Measurements from ENCODE around the gene KRTAP10-11.
"Not testable (repeated sequence)": the region's sequence is repeated elsewhere in the genome, so short reads cannot be mapped to it uniquely, and the experiment has no call there.

Gene KRTAP10-11

GRCh38 chr21:44646366-44647221 is at the start of gene KRTAP10-11:
TSS of gene KRTAP10-11 (plus strand) at chr21:44646414. CDS start at chr21:44646459, 45 bp downstream.
- H3K27ac ChIP-seq (ENCODE audit: low read depth, low read length); H3K36me3 ChIP-seq (ENCODE audit: control insufficient read depth, low read length); H3K4me3 ChIP-seq (ENCODE audit: low read length); H3K79me2 ChIP-seq (ENCODE audit: control insufficient read depth, low read length); H3K4me2 ChIP-seq (ENCODE audit: low read length); H3F3A ChIP-seq (ENCODE audit: control insufficient read depth, insufficient read depth); H3K27me3 ChIP-seq (ENCODE audit: control insufficient read depth, low read length); H4K20me1 ChIP-seq (ENCODE audit: control insufficient read depth, insufficient read depth, low read depth, low read length); H3K4me1 ChIP-seq (ENCODE audit: control insufficient read depth, low read length); H3K9me2 ChIP-seq (replicated peaks; ENCODE audit: control insufficient read depth, low read length): not testable (repeated sequence)
- peaks cover 12% of the 10 kb centered on the region; the same call in 1 of the 2 replicates for H3K9me3 ChIP-seq (ENCODE audit: control insufficient read depth, insufficient read depth, low read length)

- no peaks in the 10 kb centered on the region for H3K36me3 ChIP-seq (ENCODE audit: control insufficient read depth, low read length)
- no peaks in the 10 kb centered on the region for H3K9me3 ChIP-seq (ENCODE audit: control insufficient read depth, insufficient read depth, low read length)
- H3K27me3 ChIP-seq (ENCODE audit: control insufficient read depth, low read length), result 0 out of 2 replicates have a peak, but pooled peaks cover 3% of the 10 kb centered on the region
- H3K4me3 ChIP-seq (ENCODE audit: low read length), result no peak overlapping the region
- no peaks in the 10 kb centered on the region for H3K4me1 ChIP-seq (ENCODE audit: control insufficient read depth, low read length)
- H4K20me1 ChIP-seq (ENCODE audit: control insufficient read depth, insufficient read depth, low read depth, low read length), result no peaks in the 10 kb centered on the region
- H3K27ac ChIP-seq (ENCODE audit: low read depth, low read length), result no peak overlapping the region
- H3K79me2 ChIP-seq (ENCODE audit: control insufficient read depth, low read length), result no peaks in the 10 kb centered on the region
- no peaks in the 10 kb centered on the region for H3F3A ChIP-seq (ENCODE audit: control insufficient read depth, insufficient read depth)
- TF ChIP-seq CTCF (IDR thresholded peaks at IDR 0.05; ENCODE audit: low read depth, low read length, poor library complexity, severe bottlenecking) (no peak), EZH2phosphoT487 (IDR thresholded peaks at IDR 0.05; ENCODE audit: borderline replicate concordance, low read length) (no peak)
- no peak overlapping the region for H3K4me2 ChIP-seq (ENCODE audit: low read length)
- no peaks in the 10 kb centered on the region for H3K9me2 ChIP-seq (replicated peaks; ENCODE audit: control insufficient read depth, low read length)
Measured at GRCh38 chr21:44598061-44598460, 48.2 kb upstream of the KRTAP10-11 start.

- Histone ChIP-seq H3K9me2 (replicated peaks; ENCODE audit: control insufficient read depth, low read length) (no peaks in the 10 kb centered on the region), H3K4me3 (ENCODE audit: low read length) (no peak overlapping the region), H3K27me3 (ENCODE audit: control insufficient read depth, low read length) (0 out of 2 replicates have a peak, but pooled peaks cover 3% of the 10 kb centered on the region), H3K27ac (ENCODE audit: low read depth, low read length) (no peak overlapping the region), H3K79me2 (ENCODE audit: control insufficient read depth, low read length) (no peaks in the 10 kb centered on the region), H3K4me2 (ENCODE audit: low read length) (no peak overlapping the region), H4K20me1 (ENCODE audit: control insufficient read depth, insufficient read depth, low read depth, low read length) (no peaks in the 10 kb centered on the region), H3K9me3 (ENCODE audit: control insufficient read depth, insufficient read depth, low read length) (no peaks in the 10 kb centered on the region), H3F3A (ENCODE audit: control insufficient read depth, insufficient read depth) (no peaks in the 10 kb centered on the region), H3K36me3 (ENCODE audit: control insufficient read depth, low read length) (no peaks in the 10 kb centered on the region), H3K4me1 (ENCODE audit: control insufficient read depth, low read length) (no peaks in the 10 kb centered on the region)
- no peak for TF ChIP-seq EZH2phosphoT487 (IDR thresholded peaks at IDR 0.05; ENCODE audit: borderline replicate concordance, low read length)
- TF ChIP-seq CTCF (IDR thresholded peaks at IDR 0.05; ENCODE audit: low read depth, low read length, poor library complexity, severe bottlenecking), result no peak
Measured at GRCh38 chr21:44599264-44600029, 46.8 kb upstream of the KRTAP10-11 start.

- not testable (repeated sequence) for H3K79me2 ChIP-seq (ENCODE audit: control insufficient read depth, low read length); H3F3A ChIP-seq (ENCODE audit: control insufficient read depth, insufficient read depth); H3K9me3 ChIP-seq (ENCODE audit: control insufficient read depth, insufficient read depth, low read length); H3K4me1 ChIP-seq (ENCODE audit: control insufficient read depth, low read length); H3K36me3 ChIP-seq (ENCODE audit: control insufficient read depth, low read length); H4K20me1 ChIP-seq (ENCODE audit: control insufficient read depth, insufficient read depth, low read depth, low read length); H3K27me3 ChIP-seq (ENCODE audit: control insufficient read depth, low read length); H3K4me3 ChIP-seq (ENCODE audit: low read length); H3K4me2 ChIP-seq (ENCODE audit: low read length); H3K27ac ChIP-seq (ENCODE audit: low read depth, low read length); H3K9me2 ChIP-seq (replicated peaks; ENCODE audit: control insufficient read depth, low read length)
Measured at GRCh38 chr21:44600118-44600978, 45.9 kb upstream of the KRTAP10-11 start, which contains the start of gene KRTAP10-7. TSS of gene KRTAP10-7 (plus strand) at chr21:44600597. CDS start at chr21:44600622, 25 bp downstream.

GRCh38 chr21:44601091-44601490 is 45.1 kb upstream of the KRTAP10-11 start:
- H4K20me1 ChIP-seq (ENCODE audit: control insufficient read depth, insufficient read depth, low read depth, low read length); H3K36me3 ChIP-seq (ENCODE audit: control insufficient read depth, low read length); H3K4me3 ChIP-seq (ENCODE audit: low read length); H3F3A ChIP-seq (ENCODE audit: control insufficient read depth, insufficient read depth); H3K27me3 ChIP-seq (ENCODE audit: control insufficient read depth, low read length); H3K4me1 ChIP-seq (ENCODE audit: control insufficient read depth, low read length); H3K9me2 ChIP-seq (replicated peaks; ENCODE audit: control insufficient read depth, low read length); H3K9me3 ChIP-seq (ENCODE audit: control insufficient read depth, insufficient read depth, low read length); H3K27ac ChIP-seq (ENCODE audit: low read depth, low read length); H3K79me2 ChIP-seq (ENCODE audit: control insufficient read depth, low read length); H3K4me2 ChIP-seq (ENCODE audit: low read length): not testable (repeated sequence)
